Mucosa of descending colon (tissue), 3 donors: ENCODE data around the gene RABGGTA. TPM values are rescaled to one million over a fixed set of nuclear protein-coding genes. Genes with fewer than 3 reads are reported as not detected.

ENCODE experiments used
- ATAC-seq: fragments of 200-7000 bp; cut with Tn5 transposase; one replicate; pipeline ENCODE4 v1.9.1; 2020; ENCODE audit warnings: mild to moderate bottlenecking, moderate library complexity
- DNase-seq, 3 donors: peaks; one replicate each; pipeline ENCODE4 v3.0.0-alpha.2; 2020
- H3K36me3 ChIP-seq: fragments of 200-600 bp; one replicate; pipeline ENCODE4 v1.8.0; 2021; ENCODE audit warnings: low read depth, mild to moderate bottlenecking
- H3K4me1 ChIP-seq: fragments of 200-600 bp; one replicate; pipeline ENCODE4 v1.8.0; 2021; ENCODE audit warnings: low read depth, mild to moderate bottlenecking
- H3K4me3 ChIP-seq: fragments of 200-600 bp; one replicate; pipeline ENCODE4 v1.8.0; 2021; ENCODE audit warnings: mild to moderate bottlenecking
- H3K9me3 ChIP-seq: fragments of 200-600 bp; one replicate; pipeline ENCODE4 v1.8.0; 2021; ENCODE audit warnings: mild to moderate bottlenecking
- CTCF ChIP-seq: fragments of 200-600 bp; IDR thresholded peaks from one replicate; pipeline ENCODE4 v1.8.0; 2022; ENCODE audit warnings: antibody characterized with exemption, mild to moderate bottlenecking
- intact Hi-C, 2 donors: fragments of 100-400 bp; cut with DNase I in 1 of 2; cut with micrococcal nuclease in 1 of 2; formaldehyde crosslinking; loops; one replicate each; pipeline versions ENCODE4 v1.11.0 to v1.11.1; 2022; cut with DNase I, micrococcal nuclease
- total RNA-seq, 3 donors: library from RNA; stranded (reverse); fragmentation: NEBNext Ultra II Directional in 2 of 3; extraction: Animal tissue kit (Norgen Biotek cat#: 25700) in 2 of 3; gene quantifications; one replicate each; pipeline versions ENCODE4 v1.2.1 to v1.2.4, GENCODE V29; 2021 to 2023
- donor health status: DM: no; HTN: no; CAD: no; lungs with moderate emphysema.
- donor health status: DM: no; HTN: no; CAD: no.
- donor health status: DM: no; HTN: yes; CAD: no.

The RABGGTA gene
- total RNA-seq, 3 donors from 2014 or later: 31.6 to 52.9 (median 41.3) TPM

- H3K9me3 ChIP-seq: no peaks in the 10 kb centered on the region
- peak; percentile 69 for ATAC-seq
- H3K36me3 ChIP-seq: peaks cover 8% of the 10 kb centered on the region
- peak; percentile 94 for TF ChIP-seq CTCF
- H3K4me3 ChIP-seq: no peak within 1 kb of the TSS
- peaks cover 45% of the 10 kb centered on the region for H3K4me1 ChIP-seq
- intact Hi-C loops: no loop called here
- peak in 2 of 3 donors; percentile 84 to 88 for DNase-seq
Observed at GRCh38 chr14:24307575-24308341, 36.4 kb upstream of the RABGGTA start, which contains the start of gene CIDEB. Gene CIDEB, minus strand, starts transcription at chr14:24307977. Its CDS starts 119 bp downstream, at chr14:24307858.

DNA sequence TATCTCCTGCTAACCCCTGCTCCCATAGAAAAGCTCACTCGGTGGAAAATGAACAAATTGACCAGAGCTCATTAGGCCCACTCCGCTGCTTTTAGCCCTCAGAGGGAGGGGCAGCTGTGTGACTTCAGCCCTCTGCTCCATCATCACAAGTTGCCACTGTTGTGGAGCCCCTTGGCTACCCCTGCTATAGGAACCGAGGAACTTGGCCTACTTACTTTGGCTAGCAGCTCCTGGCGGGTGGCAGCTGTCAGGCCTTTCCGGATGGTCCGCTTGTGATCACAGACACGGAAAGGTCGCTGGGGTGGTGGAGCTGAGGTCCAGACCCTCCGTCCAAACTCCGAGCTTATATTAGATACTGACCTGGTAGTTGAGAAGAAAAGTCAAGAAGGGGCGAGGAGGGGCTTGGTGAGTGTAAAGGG lies 35.8 kb upstream of the RABGGTA start:
- ATAC-seq: no peak
- Histone ChIP-seq H3K4me1 (peaks cover 42% of the 10 kb centered on the region), H3K36me3 (peaks cover 8% of the 10 kb centered on the region), H3K4me3 (no peak overlapping the region), H3K9me3 (no peaks in the 10 kb centered on the region)
- peak in 1 of 3 donors; percentile 24 for DNase-seq
- TF ChIP-seq CTCF: no peak
- intact Hi-C loops: no loop called here

- peaks cover 8% of the 10 kb centered on the region for H3K36me3 ChIP-seq
- TF ChIP-seq CTCF: no peak
Observed at GRCh38 chr14:24304019-24304387, 32.6 kb upstream of the RABGGTA start.

GRCh38 chr14:24300326-24300980 lies 29.1 kb upstream of the RABGGTA start:
- H3K4me3 ChIP-seq: peak overlapping the region; percentile 61
- H3K4me1 ChIP-seq: peaks cover 26% of the 10 kb centered on the region
- DNase-seq (no peak), ATAC-seq (no peak)
- H3K36me3 ChIP-seq: peaks cover 12% of the 10 kb centered on the region
- TF ChIP-seq CTCF: no peak
- no peaks in the 10 kb centered on the region for H3K9me3 ChIP-seq
- intact Hi-C loops: no loop called here

More at GRCh38 chr14:24304019-24304387, 32.6 kb upstream of the RABGGTA start:
- DNase-seq (no peak), ATAC-seq (no peak)
- Histone ChIP-seq H3K9me3 (no peaks in the 10 kb centered on the region), H3K4me3 (no peak overlapping the region), H3K4me1 (peaks cover 26% of the 10 kb centered on the region)
- intact Hi-C loops: no loop called here

- DNase-seq (peak; percentile 94 to 97 (median 96)), ATAC-seq (peak; percentile 96)
- Histone ChIP-seq H3K36me3 (peaks cover 12% of the 10 kb centered on the region), H3K9me3 (no peaks in the 10 kb centered on the region), H3K4me1 (peaks cover 26% of the 10 kb centered on the region), H3K4me3 (peak within 1 kb of the TSS; percentile 61)
- intact Hi-C loops: loop anchor here in 1 of 2 donors (5.0 kb wide), 1 partner anchor 57 kb away; the partner anchor contains the start of gene TINF2
- no peak for TF ChIP-seq CTCF
Observed at GRCh38 chr14:24299255-24300191, 28.1 kb upstream of the RABGGTA start, which contains the start of the genes DHRS1 and NOP9. Gene DHRS1, minus strand, starts transcription at chr14:24299780. Its CDS starts 674 bp downstream, at chr14:24299106. Gene NOP9, plus strand, starts transcription at chr14:24299850. Its CDS starts 105 bp downstream, at chr14:24299955.
